Mesenchymal stem cell (in vitro differentiated cells and primary cell): Measurements from ENCODE around the gene MROH2A.

ENCODE experiments used
- DNase-seq: peaks from one replicate; pipeline ENCODE4 v3.0.0-alpha.2; 2013
- H2AFZ ChIP-seq: one replicate; pipeline ENCODE4 v1.6.1; 2013; ENCODE audit warnings: low read depth, mild to moderate bottlenecking, control low read depth, inconsistent platforms, low read length, moderate library complexity
- H2AK5ac ChIP-seq: 2 replicates; pipeline ENCODE4 v1.6.1; 2013; ENCODE audit warnings: low read length, moderate library complexity, mild to moderate bottlenecking, inconsistent platforms; ENCODE audit not compliant: severe bottlenecking
- H2BK120ac ChIP-seq: one replicate; pipeline ENCODE4 v1.6.1; 2013; ENCODE audit warnings: low read depth, mild to moderate bottlenecking, inconsistent platforms, low read length, moderate library complexity
- H2BK12ac ChIP-seq, 2 experiments: one replicate each; pipeline ENCODE4 v1.6.1; 2013; ENCODE audit warnings: inconsistent platforms in 2 of 2, low read length in 2 of 2, mild to moderate bottlenecking in 2 of 2, moderate library complexity in 2 of 2, control low read depth in 1 of 2
- H2BK15ac ChIP-seq: one replicate; pipeline ENCODE4 v1.6.1; 2013; ENCODE audit warnings: mild to moderate bottlenecking, low read depth, inconsistent platforms; ENCODE audit not compliant: poor library complexity, severe bottlenecking
- H2BK5ac ChIP-seq: 2 replicates; pipeline ENCODE4 v1.6.1; 2013; ENCODE audit warnings: low read depth, mild to moderate bottlenecking, low read length, control low read depth, inconsistent platforms; ENCODE audit not compliant: poor library complexity, severe bottlenecking
- H3K14ac ChIP-seq, 2 experiments: one replicate each; pipeline ENCODE4 v1.6.1; 2013; ENCODE audit warnings: inconsistent platforms in 2 of 2, low read length in 2 of 2, control low read depth in 1 of 2, mild to moderate bottlenecking in 1 of 2, moderate library complexity in 1 of 2
- H3K18ac ChIP-seq, 2 experiments: one replicate each; pipeline ENCODE4 v1.6.1; 2013; ENCODE audit warnings: inconsistent platforms in 2 of 2, low read length in 2 of 2, control low read depth in 1 of 2, low read depth in 1 of 2, mild to moderate bottlenecking in 1 of 2
- H3K23ac ChIP-seq, 2 experiments: one replicate each; pipeline ENCODE4 v1.6.1; 2013; ENCODE audit warnings: inconsistent platforms in 2 of 2, low read length in 2 of 2, mild to moderate bottlenecking in 2 of 2, moderate library complexity in 2 of 2, control low read depth in 1 of 2
- H3K27ac ChIP-seq: 2 replicates; pipeline ENCODE4 v1.5.1; 2013; ENCODE audit warnings: mild to moderate bottlenecking, moderate library complexity, low read length, control low read depth, inconsistent platforms; ENCODE audit not compliant: poor library complexity, severe bottlenecking
- H3K27me3 ChIP-seq, 2 experiments: 2 replicates each; pipeline versions ENCODE4 v1.6.1 to v1.7.0; 2013; ENCODE audit warnings: low read length in 2 of 2, mild to moderate bottlenecking in 2 of 2, moderate library complexity in 2 of 2, control low read depth in 1 of 2, inconsistent platforms in 1 of 2; ENCODE audit not compliant: control insufficient read depth in 1 of 2, insufficient read depth in 1 of 2
- H3K36me3 ChIP-seq, 2 experiments: 2 replicates each; pipeline versions ENCODE4 v1.6.1 to v1.7.0; 2013; ENCODE audit warnings: low read length in 2 of 2, control low read depth in 1 of 2, inconsistent platforms in 1 of 2, low read depth in 1 of 2, mild to moderate bottlenecking in 1 of 2; ENCODE audit not compliant: insufficient read depth in 2 of 2, control insufficient read depth in 1 of 2
- H3K4ac ChIP-seq, 2 experiments: one replicate each; pipeline ENCODE4 v1.6.1; 2013; ENCODE audit warnings: inconsistent platforms in 2 of 2, low read length in 2 of 2, mild to moderate bottlenecking in 2 of 2, moderate library complexity in 2 of 2, control low read depth in 1 of 2, low read depth in 1 of 2
- H3K4me1 ChIP-seq: 2 replicates; pipeline ENCODE4 v1.6.1; 2013; ENCODE audit warnings: low read depth, low read length, control low read depth; ENCODE audit not compliant: control insufficient read depth, insufficient read depth
- H3K4me2 ChIP-seq: 2 replicates; pipeline ENCODE4 v1.6.1; 2013; ENCODE audit warnings: low read length, mild to moderate bottlenecking, inconsistent platforms; ENCODE audit not compliant: poor library complexity, severe bottlenecking
- H3K4me3 ChIP-seq, 2 experiments: 2 replicates each; pipeline versions ENCODE4 v1.5.1 to v1.7.0; 2013; ENCODE audit warnings: low read length in 2 of 2, mild to moderate bottlenecking in 2 of 2, control low read depth in 1 of 2, low read depth in 1 of 2; ENCODE audit not compliant: insufficient read depth in 1 of 2
- H3K79me1 ChIP-seq: replicated peaks from 2 replicates; pipeline ENCODE4 v1.6.1; 2013; ENCODE audit warnings: mild to moderate bottlenecking, control low read depth, low read length, inconsistent platforms; ENCODE audit not compliant: poor library complexity, severe bottlenecking
- H3K9ac ChIP-seq: 2 replicates; pipeline ENCODE4 v1.7.0; 2013; ENCODE audit warnings: mild to moderate bottlenecking, low read length, moderate library complexity
- H3K9me3 ChIP-seq: 2 replicates; pipeline ENCODE4 v1.7.0; 2013; ENCODE audit warnings: mild to moderate bottlenecking, low read length; ENCODE audit not compliant: control insufficient read depth
- H4K8ac ChIP-seq: one replicate; pipeline ENCODE4 v1.6.1; 2013; ENCODE audit warnings: inconsistent platforms, mild to moderate bottlenecking, low read length, moderate library complexity
- H4K91ac ChIP-seq: one replicate; pipeline ENCODE4 v1.6.1; 2013; ENCODE audit warnings: mild to moderate bottlenecking, low read length, inconsistent platforms
- WGBS: methylation state at CpG from one replicate; pipeline ENCODE4 v1.1.7; 2013; ENCODE audit warnings: mixed read lengths; 5-methylcytosine and 5-hydroxymethylcytosine counted together

The MROH2A gene

GRCh38 chr2:233811087-233811486 is 33.0 kb downstream of the MROH2A start:
- no peak overlapping the region for H2BK120ac ChIP-seq
- H2BK12ac ChIP-seq, result no peak overlapping the region
- H3K27ac ChIP-seq, result no peak overlapping the region
- H3K79me1 ChIP-seq, result no peaks in the 10 kb centered on the region
- no peak overlapping the region for H4K8ac ChIP-seq
- no peaks in the 10 kb centered on the region for H3K4me1 ChIP-seq
- no peak overlapping the region for H3K4me2 ChIP-seq
- no peak for DNase-seq
- H3K27me3 ChIP-seq, result peaks cover 31 to 63% of the 10 kb centered on the region in 2 experiments
- H3K36me3 ChIP-seq, result peaks cover 0 to 3% of the 10 kb centered on the region in 2 experiments
- H2BK5ac ChIP-seq, result no peak overlapping the region
- WGBS, result 57% methylated on average over 4 of the region's 4 CpGs
- H2BK15ac ChIP-seq, result no peak overlapping the region
- H2AFZ ChIP-seq, result no peak overlapping the region
- H3K14ac ChIP-seq, result no peak overlapping the region
- no peak overlapping the region for H2AK5ac ChIP-seq
- no peak overlapping the region for H3K18ac ChIP-seq
- H3K9ac ChIP-seq, result no peak overlapping the region
- H3K4me3 ChIP-seq, result no peak overlapping the region
- H3K4ac ChIP-seq, result no peak overlapping the region
- no peak overlapping the region for H4K91ac ChIP-seq
- H3K23ac ChIP-seq, result no peak overlapping the region
- H3K9me3 ChIP-seq, result no peaks in the 10 kb centered on the region

GRCh38 chr2:233811732-233812131 is 33.6 kb downstream of the MROH2A start:
- Histone ChIP-seq H3K9me3 (no peaks in the 10 kb centered on the region), H3K4me1 (peaks cover 2% of the 10 kb centered on the region), H3K27ac (no peak overlapping the region), H3K4ac (no peak overlapping the region), H3K79me1 (no peaks in the 10 kb centered on the region), H4K91ac (no peak overlapping the region), H3K4me3 (no peak overlapping the region), H3K14ac (no peak overlapping the region), H3K9ac (no peak overlapping the region), H3K36me3 (peaks cover 0 to 3% of the 10 kb centered on the region in 2 experiments), H2BK120ac (no peak overlapping the region), H2BK5ac (no peak overlapping the region), H3K4me2 (no peak overlapping the region), H2BK15ac (no peak overlapping the region), H2AK5ac (no peak overlapping the region), H2BK12ac (no peak overlapping the region), H4K8ac (no peak overlapping the region), H3K27me3 (peaks cover 31 to 63% of the 10 kb centered on the region in 2 experiments), H3K18ac (no peak overlapping the region), H2AFZ (no peak overlapping the region), H3K23ac (no peak overlapping the region)
- 71% methylated on average over 8 of the region's 8 CpGs for WGBS
- no peak for DNase-seq

- Histone ChIP-seq H2BK120ac (no peak overlapping the region), H3K36me3 (peaks cover 0 to 3% of the 10 kb centered on the region in 2 experiments), H3K23ac (no peak overlapping the region), H3K9me3 (no peaks in the 10 kb centered on the region), H3K9ac (no peak overlapping the region), H3K4me1 (peaks cover 4% of the 10 kb centered on the region), H2AK5ac (no peak overlapping the region), H3K18ac (no peak overlapping the region), H3K4me3 (no peak overlapping the region), H3K14ac (no peak overlapping the region), H2BK5ac (no peak overlapping the region), H3K27ac (no peak overlapping the region), H4K91ac (no peak overlapping the region), H4K8ac (no peak overlapping the region), H2BK12ac (no peak overlapping the region), H2BK15ac (no peak overlapping the region), H3K27me3 (peaks cover 20 to 50% of the 10 kb centered on the region in 2 experiments), H3K4me2 (no peak overlapping the region), H3K79me1 (no peaks in the 10 kb centered on the region), H3K4ac (no peak overlapping the region), H2AFZ (no peak overlapping the region)
- DNase-seq, result no peak
- WGBS, result 72% methylated on average over 3 of the region's 3 CpGs
Measured at GRCh38 chr2:233813236-233814055, 35.3 kb downstream of the MROH2A start.

GRCh38 chr2:233814056-233814835 is 36.1 kb downstream of the MROH2A start:
- H3K4me1 ChIP-seq, result peaks cover 4% of the 10 kb centered on the region
- no peak overlapping the region for H3K23ac ChIP-seq
- no peak overlapping the region for H2BK12ac ChIP-seq
- H4K8ac ChIP-seq, result no peak overlapping the region
- H3K4ac ChIP-seq, result no peak overlapping the region
- H2AFZ ChIP-seq, result no peak overlapping the region
- H2BK5ac ChIP-seq, result no peak overlapping the region
- no peak overlapping the region for H3K9ac ChIP-seq
- no peak overlapping the region for H4K91ac ChIP-seq
- no peak overlapping the region for H3K4me2 ChIP-seq
- no peaks in the 10 kb centered on the region for H3K9me3 ChIP-seq
- peaks cover 0 to 3% of the 10 kb centered on the region in 2 experiments for H3K36me3 ChIP-seq
- no peak overlapping the region for H2AK5ac ChIP-seq
- 100% methylated on average over 2 of the region's 2 CpGs for WGBS
- no peak overlapping the region for H3K14ac ChIP-seq
- H3K27me3 ChIP-seq, result peaks cover 12 to 42% of the 10 kb centered on the region in 2 experiments
- no peak overlapping the region for H2BK15ac ChIP-seq
- no peaks in the 10 kb centered on the region for H3K79me1 ChIP-seq
- no peak overlapping the region for H2BK120ac ChIP-seq
- H3K27ac ChIP-seq, result no peak overlapping the region
- H3K4me3 ChIP-seq, result no peak overlapping the region
- no peak for DNase-seq
- H3K18ac ChIP-seq, result no peak overlapping the region
